Measurements from ENCODE around the gene ACP7. TPM values are rescaled to one million over a fixed set of nuclear protein-coding genes. Genes with fewer than 3 reads are reported as not detected.
"Not testable (repeated sequence)": the region's sequence is repeated elsewhere in the genome, so short reads cannot be mapped to it uniquely, and the experiment has no call there.

ACP7 gene
- total RNA-seq, 2 donors from 2014 or later = not detected

- Histone ChIP-seq H3K4me1 (ENCODE audit: control insufficient read depth in 1 of 2, low read depth in 2 of 2) (no peaks in the 10 kb centered on the region), H3K4me3 (no peak overlapping the region), H3K36me3 (no peaks in the 10 kb centered on the region), H3K9me3 (no peaks in the 10 kb centered on the region), H3K27ac (no peak overlapping the region), H3K27me3 (replicated peaks; ENCODE audit: insufficient read depth) (no peaks in the 10 kb centered on the region)
- DNase-seq (ENCODE audit: low spot score) (no peak), ATAC-seq (ENCODE audit: insufficient number of reproducible peaks, low FRiP score, low read depth) (no peak)
- TF ChIP-seq, protein P1, sequence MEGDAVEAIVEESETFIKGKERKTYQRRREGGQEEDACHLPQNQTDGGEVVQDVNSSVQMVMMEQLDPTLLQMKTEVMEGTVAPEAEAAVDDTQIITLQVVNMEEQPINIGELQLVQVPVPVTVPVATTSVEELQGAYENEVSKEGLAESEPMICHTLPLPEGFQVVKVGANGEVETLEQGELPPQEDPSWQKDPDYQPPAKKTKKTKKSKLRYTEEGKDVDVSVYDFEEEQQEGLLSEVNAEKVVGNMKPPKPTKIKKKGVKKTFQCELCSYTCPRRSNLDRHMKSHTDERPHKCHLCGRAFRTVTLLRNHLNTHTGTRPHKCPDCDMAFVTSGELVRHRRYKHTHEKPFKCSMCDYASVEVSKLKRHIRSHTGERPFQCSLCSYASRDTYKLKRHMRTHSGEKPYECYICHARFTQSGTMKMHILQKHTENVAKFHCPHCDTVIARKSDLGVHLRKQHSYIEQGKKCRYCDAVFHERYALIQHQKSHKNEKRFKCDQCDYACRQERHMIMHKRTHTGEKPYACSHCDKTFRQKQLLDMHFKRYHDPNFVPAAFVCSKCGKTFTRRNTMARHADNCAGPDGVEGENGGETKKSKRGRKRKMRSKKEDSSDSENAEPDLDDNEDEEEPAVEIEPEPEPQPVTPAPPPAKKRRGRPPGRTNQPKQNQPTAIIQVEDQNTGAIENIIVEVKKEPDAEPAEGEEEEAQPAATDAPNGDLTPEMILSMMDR (IDR thresholded peaks at IDR 0.05) = no peak
Observed at GRCh38 chr19:39065928-39066327, 18.2 kb upstream of the ACP7 start.

- no peaks in the 10 kb centered on the region for H3K36me3 ChIP-seq
- DNase-seq (ENCODE audit: low spot score) = no peak
- H3K27me3 ChIP-seq (replicated peaks; ENCODE audit: insufficient read depth) = no peaks in the 10 kb centered on the region
- no peak overlapping the region for H3K4me3 ChIP-seq
- TF ChIP-seq, protein P1 (IDR thresholded peaks at IDR 0.05) = no peak
- H3K27ac ChIP-seq = no peak overlapping the region
- H3K9me3 ChIP-seq = no peaks in the 10 kb centered on the region
- no peak for ATAC-seq (ENCODE audit: insufficient number of reproducible peaks, low FRiP score, low read depth)
- no peaks in the 10 kb centered on the region for H3K4me1 ChIP-seq (ENCODE audit: control insufficient read depth in 1 of 2, low read depth in 2 of 2)
Observed at GRCh38 chr19:39067104-39067503, 17.1 kb upstream of the ACP7 start.

GRCh38 chr19:39068259-39068658, 15.9 kb upstream of the ACP7 start:
- DNase-seq (ENCODE audit: low spot score); H3K4me3 ChIP-seq; H3K27me3 ChIP-seq (replicated peaks; ENCODE audit: insufficient read depth); H3K36me3 ChIP-seq; H3K27ac ChIP-seq; H3K9me3 ChIP-seq; ATAC-seq (ENCODE audit: insufficient number of reproducible peaks, low FRiP score, low read depth); H3K4me1 ChIP-seq (ENCODE audit: control insufficient read depth in 1 of 2, low read depth in 2 of 2): not testable (repeated sequence)

DNA sequence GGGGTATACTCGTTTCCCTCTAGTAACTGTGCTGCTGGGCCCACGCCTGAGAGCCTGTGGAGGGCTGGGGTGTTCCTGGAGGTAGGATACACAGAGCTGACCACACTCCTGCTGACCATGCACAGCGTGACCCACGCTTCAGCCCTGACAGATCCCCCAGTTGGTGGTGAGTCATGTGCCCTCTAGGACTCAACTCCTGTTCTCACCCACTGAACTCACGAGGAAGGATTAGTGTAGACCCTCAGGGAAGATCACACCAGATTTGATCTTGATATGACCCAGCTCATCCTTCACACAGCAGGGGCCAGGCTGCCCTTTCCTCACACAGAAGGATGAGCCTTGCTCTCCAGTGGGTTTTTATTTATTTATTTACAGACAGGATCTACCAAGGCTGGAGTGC, 13.3 kb upstream of the ACP7 start:
- Histone ChIP-seq H3K36me3 (no peaks in the 10 kb centered on the region), H3K4me1 (ENCODE audit: control insufficient read depth in 1 of 2, low read depth in 2 of 2) (no peaks in the 10 kb centered on the region), H3K4me3 (no peak overlapping the region), H3K27ac (no peak overlapping the region), H3K27me3 (replicated peaks; ENCODE audit: insufficient read depth) (no peaks in the 10 kb centered on the region), H3K9me3 (no peaks in the 10 kb centered on the region)
- DNase-seq (ENCODE audit: low spot score) (no peak), ATAC-seq (ENCODE audit: insufficient number of reproducible peaks, low FRiP score, low read depth) (no peak)
- TF ChIP-seq, protein P1 (IDR thresholded peaks at IDR 0.05) = no peak

DNA sequence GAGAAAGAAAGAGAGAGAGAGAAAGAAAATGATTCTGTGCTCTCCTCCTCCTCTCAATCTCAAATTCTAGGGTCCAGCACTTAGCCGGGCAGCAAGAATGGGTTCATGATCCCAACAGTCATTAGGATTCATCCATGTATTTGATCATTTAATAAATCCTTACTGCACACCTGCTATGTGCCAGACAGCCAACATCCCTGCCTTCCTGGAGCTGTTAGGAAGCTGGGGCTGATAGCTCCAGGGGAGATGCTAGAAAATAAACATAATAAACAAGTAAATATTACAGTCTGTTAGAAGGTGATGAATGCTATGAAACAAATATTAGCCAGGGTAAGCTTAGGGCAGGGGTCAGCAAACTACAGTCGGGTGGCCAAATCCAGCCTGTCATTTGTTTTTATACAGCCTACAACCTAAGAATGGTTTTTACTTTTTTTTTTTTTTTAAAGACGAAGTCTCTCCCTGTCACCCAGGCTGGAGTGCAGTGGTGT, 9.9 kb upstream of the ACP7 start:
- Histone ChIP-seq H3K27ac (no peak overlapping the region), H3K9me3 (no peaks in the 10 kb centered on the region), H3K4me1 (ENCODE audit: control insufficient read depth in 1 of 2, low read depth in 2 of 2) (no peaks in the 10 kb centered on the region), H3K27me3 (replicated peaks; ENCODE audit: insufficient read depth) (no peaks in the 10 kb centered on the region), H3K4me3 (no peak overlapping the region), H3K36me3 (no peaks in the 10 kb centered on the region)
- TF ChIP-seq, protein P1 (IDR thresholded peaks at IDR 0.05) = no peak
- ATAC-seq (ENCODE audit: insufficient number of reproducible peaks, low FRiP score, low read depth) = no peak
- no peak for DNase-seq (ENCODE audit: low spot score)

DNA sequence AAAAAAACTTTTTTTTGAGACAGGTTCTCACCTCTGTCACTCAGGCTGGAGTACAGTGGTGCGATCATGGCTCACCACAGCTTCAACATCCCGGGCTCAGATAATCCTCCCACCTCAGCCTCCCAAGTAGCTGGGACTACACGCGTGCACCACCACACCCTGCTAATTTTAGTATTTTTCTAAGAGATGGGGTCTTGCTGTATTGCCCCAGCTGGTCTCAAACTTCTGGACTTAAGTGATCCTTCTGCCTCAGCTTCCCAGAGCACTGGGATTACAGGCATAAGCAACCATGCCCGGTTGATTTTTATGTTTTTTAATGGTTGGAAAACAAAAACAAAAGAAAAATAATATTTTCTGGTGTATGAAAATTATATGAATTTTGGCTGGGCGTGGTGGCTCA, 9.2 kb upstream of the ACP7 start:
- ATAC-seq (ENCODE audit: insufficient number of reproducible peaks, low FRiP score, low read depth) (no peak), DNase-seq (ENCODE audit: low spot score) (no peak)
- Histone ChIP-seq H3K36me3 (no peaks in the 10 kb centered on the region), H3K27me3 (replicated peaks; ENCODE audit: insufficient read depth) (no peaks in the 10 kb centered on the region), H3K4me1 (ENCODE audit: control insufficient read depth in 1 of 2, low read depth in 2 of 2) (no peaks in the 10 kb centered on the region), H3K9me3 (no peaks in the 10 kb centered on the region), H3K4me3 (no peak overlapping the region), H3K27ac (no peak overlapping the region)
- TF ChIP-seq, protein P1 (IDR thresholded peaks at IDR 0.05) = no peak
